Keratinocyte (primary cell): Measurements from ENCODE around the gene TMEM52.
"Not testable (repeated sequence)": the region's sequence is repeated elsewhere in the genome, so short reads cannot be mapped to it uniquely, and the experiment has no call there.

Experiments
- EZH2 ChIP-seq: IDR thresholded peaks from one replicate; pipeline ENCODE4 v1.6.1; 2012; ENCODE audit warnings: inconsistent platforms, mild to moderate bottlenecking, low read length, moderate library complexity
- TF ChIP-seq, protein P1 (sequence below), 3 experiments: IDR thresholded peaks in 1 of 3; conservative IDR thresholded peaks in 1 of 3; optimal IDR thresholded peaks in 1 of 3; 2 replicates in 2 of 3; 3 replicates in 1 of 3; pipeline versions ENCODE3 to v1.5.1; 2011; ENCODE audit warnings: low read length in 3 of 3, mild to moderate bottlenecking in 3 of 3, moderate library complexity in 2 of 3, control low read depth in 1 of 3, inconsistent platforms in 1 of 3; ENCODE audit not compliant: insufficient read depth in 2 of 3; ENCODE audit errors: extremely low read depth in 1 of 3

DNA sequence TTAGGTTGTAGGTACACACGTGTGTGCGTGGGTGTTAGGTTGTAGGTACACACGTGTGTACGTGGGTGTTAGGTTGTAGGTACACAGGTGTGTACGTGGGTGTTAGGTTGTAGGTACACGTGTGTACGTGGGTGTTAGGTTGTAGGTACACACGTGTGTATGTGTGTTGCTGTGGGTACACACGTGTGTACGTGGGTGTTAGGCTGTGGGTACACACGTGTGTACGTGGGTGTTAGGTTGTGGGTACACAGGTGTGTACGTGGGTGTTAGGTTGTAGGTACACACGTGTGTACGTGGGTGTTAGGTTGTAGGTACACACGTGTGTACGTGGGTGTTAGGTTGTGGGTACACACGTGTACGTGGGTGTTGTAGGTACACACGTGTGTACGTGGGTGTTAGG, 15.8 kb upstream of the TMEM52 start:
- TF ChIP-seq, protein P1, sequence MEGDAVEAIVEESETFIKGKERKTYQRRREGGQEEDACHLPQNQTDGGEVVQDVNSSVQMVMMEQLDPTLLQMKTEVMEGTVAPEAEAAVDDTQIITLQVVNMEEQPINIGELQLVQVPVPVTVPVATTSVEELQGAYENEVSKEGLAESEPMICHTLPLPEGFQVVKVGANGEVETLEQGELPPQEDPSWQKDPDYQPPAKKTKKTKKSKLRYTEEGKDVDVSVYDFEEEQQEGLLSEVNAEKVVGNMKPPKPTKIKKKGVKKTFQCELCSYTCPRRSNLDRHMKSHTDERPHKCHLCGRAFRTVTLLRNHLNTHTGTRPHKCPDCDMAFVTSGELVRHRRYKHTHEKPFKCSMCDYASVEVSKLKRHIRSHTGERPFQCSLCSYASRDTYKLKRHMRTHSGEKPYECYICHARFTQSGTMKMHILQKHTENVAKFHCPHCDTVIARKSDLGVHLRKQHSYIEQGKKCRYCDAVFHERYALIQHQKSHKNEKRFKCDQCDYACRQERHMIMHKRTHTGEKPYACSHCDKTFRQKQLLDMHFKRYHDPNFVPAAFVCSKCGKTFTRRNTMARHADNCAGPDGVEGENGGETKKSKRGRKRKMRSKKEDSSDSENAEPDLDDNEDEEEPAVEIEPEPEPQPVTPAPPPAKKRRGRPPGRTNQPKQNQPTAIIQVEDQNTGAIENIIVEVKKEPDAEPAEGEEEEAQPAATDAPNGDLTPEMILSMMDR (optimal IDR thresholded peaks at IDR 0.05 in 1 of 3, IDR thresholded peaks at IDR 0.05 in 1 of 3, conservative IDR thresholded peaks at IDR 0.05 in 1 of 3; ENCODE audit: extremely low read depth in 1 of 3, insufficient read depth in 2 of 3, low read length in 3 of 3), result not testable (repeated sequence)
- not testable (repeated sequence) for TF ChIP-seq EZH2
